ENCODE results near the gene DICER1.

DNA sequence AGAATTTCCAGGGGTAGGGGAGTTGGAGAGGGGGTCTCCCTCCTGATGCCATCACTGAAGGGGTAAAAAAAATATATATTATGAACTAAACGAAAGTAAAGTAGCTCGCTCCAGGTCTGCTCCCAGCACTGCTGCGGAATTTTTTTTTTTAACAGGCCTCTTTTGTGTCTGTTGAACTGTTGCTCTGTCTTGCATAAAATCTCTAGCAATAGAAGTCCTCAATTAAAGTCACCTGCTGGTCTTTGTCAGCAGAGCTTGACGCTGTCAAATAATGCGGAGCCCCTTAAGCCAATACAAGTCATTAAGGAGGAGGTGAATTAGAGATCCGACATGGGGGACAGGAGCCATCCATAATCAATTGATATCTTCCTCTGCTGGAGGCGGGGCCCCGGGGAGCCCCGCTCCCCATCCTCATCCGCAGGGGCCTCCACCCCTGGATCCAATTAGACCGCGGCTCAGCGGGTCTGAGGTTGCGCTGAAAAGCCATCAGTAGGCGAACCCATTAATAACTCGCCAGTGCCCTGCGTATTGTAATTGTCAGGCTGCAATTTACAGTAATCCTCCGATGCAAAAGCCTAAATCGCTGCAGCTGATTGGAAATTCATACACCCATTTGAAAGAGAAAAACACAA, 85.6 kb downstream of the DICER1 start:
- TF ChIP-seq, protein P1, sequence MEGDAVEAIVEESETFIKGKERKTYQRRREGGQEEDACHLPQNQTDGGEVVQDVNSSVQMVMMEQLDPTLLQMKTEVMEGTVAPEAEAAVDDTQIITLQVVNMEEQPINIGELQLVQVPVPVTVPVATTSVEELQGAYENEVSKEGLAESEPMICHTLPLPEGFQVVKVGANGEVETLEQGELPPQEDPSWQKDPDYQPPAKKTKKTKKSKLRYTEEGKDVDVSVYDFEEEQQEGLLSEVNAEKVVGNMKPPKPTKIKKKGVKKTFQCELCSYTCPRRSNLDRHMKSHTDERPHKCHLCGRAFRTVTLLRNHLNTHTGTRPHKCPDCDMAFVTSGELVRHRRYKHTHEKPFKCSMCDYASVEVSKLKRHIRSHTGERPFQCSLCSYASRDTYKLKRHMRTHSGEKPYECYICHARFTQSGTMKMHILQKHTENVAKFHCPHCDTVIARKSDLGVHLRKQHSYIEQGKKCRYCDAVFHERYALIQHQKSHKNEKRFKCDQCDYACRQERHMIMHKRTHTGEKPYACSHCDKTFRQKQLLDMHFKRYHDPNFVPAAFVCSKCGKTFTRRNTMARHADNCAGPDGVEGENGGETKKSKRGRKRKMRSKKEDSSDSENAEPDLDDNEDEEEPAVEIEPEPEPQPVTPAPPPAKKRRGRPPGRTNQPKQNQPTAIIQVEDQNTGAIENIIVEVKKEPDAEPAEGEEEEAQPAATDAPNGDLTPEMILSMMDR (optimal IDR thresholded peaks at IDR 0.05 in 1 of 3, IDR thresholded peaks at IDR 0.05 in 1 of 3, conservative IDR thresholded peaks at IDR 0.05 in 1 of 3; ENCODE audit: extremely low read depth in 1 of 3, insufficient read depth in 2 of 3, low read length in 3 of 3) = no peak
- no peak for TF ChIP-seq EZH2 (IDR thresholded peaks at IDR 0.05; ENCODE audit: low read length)
